Activated CD4-positive, alpha-beta T cell treated with anti-CD3 and anti-CD28 coated beads for 4 hours (primary cell): ENCODE measurements around the gene MYL10.

Experiments
- DNase-seq, 2 donors: peaks; one replicate each; pipeline ENCODE4 v3.0.0-alpha.2; 2020

Gene MYL10

DNA sequence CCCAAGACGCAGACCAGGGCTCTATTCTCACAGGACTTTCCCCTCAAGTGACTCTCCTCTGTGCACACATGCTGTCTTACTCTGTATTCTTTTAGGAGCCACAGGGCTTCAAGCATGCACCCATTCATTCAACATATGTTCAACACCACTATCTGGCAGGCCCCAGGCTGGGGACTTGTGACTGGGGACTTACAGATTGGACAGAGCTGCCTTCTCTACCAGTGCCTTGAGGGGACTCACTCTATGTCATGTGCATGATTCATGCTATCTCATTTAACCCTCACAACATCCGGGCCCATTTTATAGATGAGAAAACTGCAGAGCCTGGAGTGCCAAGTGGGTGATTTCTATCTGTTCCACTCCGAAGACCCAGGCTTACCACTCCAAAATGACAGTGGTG is 34.3 kb downstream of the MYL10 start:
- no peak for DNase-seq

DNA sequence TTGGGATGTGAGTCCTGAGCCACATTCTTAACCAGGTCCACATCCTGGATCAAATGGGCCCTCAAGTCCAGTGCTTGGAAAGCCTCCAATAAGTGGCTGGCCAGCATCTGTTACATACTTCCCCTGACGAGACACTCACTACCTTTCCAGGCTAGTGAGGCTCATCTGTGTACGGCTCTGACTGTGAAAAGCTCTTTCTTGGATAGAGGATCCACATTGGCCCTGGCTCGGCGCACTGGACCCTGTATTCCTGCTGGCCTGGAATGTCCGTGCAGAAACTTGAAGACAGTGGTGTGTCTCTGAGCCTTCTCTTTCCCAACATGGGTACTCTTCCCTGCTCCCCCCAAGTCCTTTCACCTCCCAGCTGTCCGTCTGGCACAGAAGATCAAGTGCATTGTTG is 35.5 kb downstream of the MYL10 start:
- no peak for DNase-seq

DNA sequence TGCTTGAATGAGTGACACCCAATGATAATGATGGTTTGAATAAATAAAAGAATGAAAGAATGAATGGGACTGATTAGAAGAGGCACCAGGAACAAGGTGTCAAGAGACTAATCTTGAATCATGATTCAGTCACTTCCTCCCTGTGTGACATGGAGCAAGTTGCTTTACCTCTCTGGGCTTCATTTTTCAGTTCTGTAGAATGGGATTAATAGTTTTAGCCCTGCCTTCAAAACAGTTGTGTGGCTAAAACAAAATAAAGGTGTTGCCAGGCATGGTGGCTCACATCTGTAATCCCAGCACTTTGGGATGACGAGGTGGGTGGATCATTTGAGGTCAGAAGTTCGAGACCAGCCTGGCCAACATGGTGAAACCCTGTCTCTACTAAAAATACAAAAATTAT is 37.6 kb downstream of the MYL10 start:
- DNase-seq, result no peak

DNA sequence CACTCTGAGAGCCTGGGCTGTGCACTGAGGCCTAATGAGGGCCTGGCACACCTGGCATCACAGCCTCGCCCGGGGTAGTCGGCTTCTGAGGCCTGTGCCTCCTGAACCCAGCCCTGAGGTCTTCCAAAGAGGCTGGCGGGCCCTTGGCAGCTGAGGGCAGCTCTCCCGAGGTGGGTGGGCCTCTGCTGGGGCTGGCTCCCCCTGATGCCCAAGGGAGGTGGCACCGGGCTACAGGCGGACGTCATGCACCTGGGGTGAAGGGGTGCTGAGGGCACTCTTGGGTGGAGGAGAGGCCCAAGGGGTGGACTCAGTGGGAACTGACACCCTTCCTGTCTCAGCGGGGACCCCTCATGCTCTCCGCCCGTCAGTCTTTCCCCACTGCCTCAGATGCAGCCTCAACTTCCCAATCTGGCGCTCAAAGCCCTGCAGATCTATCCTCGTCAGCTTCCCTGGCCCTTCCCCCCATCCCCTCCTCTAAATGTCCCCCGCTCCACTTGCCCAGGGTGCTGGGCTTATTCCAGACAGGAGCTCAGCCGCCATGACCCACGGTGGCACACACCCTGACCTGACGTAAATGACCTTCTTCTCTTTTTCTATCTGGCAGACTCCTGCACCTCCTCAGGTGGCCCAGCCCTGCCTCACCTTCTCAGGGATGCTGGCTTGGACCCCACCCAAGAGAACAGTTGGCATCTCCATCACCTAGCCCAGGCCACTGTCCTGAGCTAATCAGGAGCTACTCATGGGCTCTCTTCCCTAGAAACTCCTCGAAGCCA is 38.2 kb downstream of the MYL10 start:
- no peak for DNase-seq

DNA sequence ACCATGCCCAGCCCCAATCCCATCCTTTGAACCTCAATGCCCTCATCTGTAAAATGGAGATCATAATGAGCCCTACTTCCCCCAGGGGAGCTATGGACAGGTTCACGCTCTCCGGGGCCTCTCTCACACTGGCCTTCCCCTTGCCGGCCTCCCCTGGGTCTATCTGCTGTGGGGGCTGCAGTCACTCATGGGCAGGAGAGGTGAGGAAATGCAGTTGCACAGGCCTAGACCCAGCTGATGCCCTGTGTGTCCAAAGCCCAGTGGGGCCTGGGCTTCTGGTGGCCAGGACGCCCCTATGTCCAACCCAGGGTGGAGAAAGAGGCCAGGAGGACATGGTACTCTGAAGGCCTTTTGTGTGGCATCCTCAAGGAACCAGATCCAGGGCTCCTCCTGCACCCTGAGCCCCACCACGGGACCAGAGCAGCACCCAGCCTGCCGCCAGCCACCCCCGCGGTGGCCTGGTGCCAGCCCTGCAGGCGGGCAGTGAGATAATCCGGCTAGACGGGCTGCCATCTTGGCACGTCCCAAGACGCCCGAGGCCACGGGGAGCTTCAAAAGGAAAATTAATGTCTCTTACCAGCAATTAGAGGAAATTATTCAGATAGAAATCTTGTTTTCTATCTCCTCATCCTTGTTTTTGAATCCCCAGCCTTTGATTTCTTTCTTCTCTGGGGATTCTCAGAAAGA is 39.0 kb downstream of the MYL10 start:
- no peak for DNase-seq

DNA sequence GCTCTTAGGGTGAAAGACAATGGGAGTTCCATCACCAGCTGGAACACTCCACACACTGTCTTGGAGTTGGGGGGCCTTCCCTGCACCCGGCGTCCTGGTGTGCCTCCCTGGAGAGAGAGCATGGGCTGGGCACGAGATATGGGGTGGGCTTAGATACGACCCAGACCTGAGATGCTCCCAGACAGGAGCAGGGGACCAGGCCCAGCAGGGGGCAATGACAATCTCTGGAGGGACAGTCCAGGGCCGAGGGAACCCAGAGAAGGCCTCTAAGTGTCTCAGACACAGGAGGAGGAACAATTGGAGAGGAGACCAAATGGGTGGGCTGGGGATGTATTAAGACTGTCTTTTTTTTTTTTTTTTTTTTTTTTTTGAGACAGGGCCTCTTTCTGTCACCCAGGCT is 40.0 kb downstream of the MYL10 start:
- no peak for DNase-seq

DNA sequence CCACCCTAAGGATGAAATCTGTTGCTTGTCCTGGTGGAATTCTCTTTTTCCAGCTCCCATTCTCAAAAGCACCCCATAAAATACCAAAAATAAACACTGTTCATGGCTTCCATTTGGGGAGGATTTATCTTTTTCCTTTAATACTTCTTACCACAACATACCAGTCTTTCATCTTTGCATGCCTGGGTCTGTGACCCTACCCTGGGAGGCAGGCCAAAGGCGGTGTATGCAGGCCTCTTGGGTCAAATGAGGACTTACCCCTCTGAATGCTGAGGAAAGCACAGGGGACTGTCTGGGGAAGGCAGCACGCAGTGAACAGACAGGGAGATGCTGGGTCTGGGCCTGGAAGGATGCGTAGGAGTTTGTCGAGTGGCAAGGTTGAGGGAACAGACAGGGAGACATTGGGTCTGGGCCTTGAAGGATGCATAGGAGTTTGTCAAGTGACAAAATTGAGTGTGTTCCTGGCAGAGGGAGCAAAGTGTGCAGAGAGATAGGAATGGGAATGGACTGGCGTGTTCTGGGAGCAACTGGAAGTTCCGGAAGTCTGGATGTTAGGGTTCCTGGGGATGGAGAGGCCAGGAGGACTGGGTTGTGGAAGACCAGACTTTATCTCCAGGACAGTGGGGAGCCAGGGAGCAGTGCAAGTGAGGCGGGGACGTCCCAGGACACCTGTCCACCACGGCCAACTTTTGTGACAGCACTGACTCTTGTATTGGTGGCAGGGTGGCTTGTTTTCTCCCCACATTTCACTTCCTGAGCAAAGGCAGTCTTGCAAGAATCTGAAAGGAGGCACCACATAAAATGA is 40.8 kb downstream of the MYL10 start:
- DNase-seq, result no peak

DNA sequence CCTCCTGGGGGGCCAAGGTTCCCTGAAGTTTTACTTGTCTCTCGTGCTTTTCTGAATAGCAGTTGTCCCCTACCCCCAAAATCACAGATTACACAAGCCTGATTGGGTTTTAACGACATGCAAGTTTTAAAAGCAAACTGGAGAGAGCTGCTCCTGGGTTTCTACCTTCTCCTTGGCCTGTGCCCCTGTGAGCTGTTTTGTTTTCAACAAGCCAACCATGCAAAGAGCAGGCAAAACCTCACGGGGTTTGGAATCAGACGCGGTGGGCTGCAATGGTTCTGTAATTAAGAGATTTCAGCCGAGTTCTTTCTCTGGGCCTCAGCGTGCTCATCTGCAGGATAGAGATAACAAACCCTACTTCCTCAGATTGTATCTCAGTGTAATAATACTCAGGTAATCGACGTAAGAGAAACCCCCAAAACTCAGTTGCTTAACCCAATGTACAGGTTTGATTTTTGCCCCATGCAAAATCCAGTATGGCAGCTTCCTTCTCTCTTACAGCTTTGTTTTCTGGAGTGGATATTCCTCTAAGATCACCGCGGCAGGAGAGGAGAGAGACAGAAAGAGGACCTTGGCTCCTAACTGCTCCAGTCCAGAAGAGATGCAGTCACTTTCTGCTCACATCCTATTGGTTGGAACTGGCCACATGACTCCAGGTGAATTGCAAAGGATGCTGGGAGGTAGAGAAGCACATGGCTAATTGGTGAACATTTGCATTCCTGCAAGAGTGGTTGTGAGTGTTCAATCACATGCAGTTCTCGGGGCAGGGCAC is 42.0 kb downstream of the MYL10 start:
- DNase-seq, result no peak

DNA sequence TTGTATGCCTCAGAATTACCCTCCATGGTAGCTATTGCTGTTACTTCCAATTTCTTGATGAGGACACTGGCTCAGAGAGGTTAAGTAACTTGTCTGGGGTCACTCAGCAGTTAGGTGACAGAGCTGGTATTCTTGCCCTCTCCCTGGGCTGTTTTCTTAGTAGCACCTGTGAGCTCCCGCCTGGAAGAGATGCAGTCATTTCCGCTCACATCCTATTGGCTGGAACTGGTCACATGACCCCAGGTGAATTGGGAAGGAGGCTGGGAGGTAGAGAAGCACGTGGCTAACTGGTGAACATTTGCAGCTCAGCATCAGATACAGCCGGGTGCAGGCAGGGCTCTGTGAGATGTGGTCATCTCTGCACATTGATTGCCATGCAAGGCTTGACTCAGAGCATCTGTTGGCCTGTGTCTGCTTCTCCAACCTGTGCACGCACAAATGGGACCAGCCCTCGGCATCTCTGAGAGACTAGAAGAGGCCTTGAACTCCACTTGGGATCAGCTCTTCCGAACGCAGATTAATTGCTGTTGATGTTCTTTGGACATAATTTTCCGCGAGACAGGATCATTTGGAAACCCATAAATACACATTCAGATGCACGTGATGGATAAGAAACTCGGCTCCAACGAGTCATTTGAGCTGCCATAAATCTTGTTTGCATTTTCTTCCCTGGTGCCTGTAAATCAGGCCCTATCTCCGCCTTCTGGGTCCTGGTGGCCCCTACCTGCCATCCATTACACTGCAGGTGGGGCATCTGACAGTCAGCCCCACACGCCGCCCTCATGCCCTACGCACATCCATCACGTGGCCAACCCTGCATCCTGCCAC is 42.8 kb downstream of the MYL10 start:
- DNase-seq, result no peak

DNA sequence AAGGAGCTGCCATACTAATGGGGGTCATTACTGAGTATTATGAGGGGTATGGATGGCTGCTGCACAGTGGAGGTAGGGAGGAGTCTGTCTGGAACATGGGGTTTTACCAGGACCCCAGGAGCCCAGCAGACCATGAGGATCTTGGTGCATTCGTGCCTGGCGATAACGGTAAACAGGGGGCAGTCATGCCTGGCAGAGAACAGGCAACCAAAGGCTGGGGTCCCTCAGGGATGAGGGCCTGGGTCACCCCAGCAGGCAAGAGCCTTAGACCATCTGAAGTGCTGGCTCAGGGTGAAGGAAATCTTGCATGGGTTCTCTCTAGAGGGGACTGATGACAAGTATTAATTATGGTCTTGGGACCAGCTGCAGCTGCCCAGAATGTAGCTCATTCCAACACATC is 46.1 kb downstream of the MYL10 start:
- DNase-seq, result no peak

DNA sequence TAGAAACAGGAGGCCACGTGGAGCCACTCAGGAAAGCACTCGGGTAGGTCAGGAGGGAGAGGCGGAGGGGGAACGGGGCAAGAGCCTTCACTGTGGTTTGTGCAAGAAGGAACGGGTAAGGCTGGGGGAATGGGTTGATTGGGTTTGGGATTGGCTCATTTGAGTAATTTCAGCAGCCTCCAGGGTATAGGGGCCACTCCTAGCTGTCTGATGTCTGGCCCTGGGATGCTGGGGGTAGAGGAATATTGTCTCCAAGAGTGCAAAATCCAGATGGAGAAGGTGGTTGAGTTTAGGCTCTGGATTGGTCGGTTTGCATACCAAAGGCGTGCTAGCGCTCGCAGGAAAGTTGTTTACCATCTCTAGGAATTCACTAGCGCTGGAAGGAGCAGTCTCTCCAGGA is 47.2 kb downstream of the MYL10 start:
- DNase-seq, result no peak

DNA sequence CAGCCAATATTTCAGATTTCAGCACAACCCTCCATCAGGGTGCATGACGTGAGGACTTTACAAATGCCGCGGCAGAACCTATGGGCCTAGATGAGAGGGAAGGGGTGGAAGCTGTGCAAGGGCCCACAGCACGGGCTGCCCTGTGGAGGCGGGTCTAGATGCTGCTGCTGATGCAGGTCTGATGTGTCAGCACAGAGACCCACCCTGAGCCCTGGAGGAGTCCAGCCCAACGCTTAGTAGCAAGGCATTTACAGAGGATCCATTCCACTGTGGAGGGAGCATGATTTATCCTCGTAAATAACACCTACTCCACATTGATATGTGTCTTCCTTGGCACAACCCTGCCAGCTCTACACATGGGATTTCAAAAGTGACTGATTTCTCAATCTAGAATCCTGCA is 48.5 kb downstream of the MYL10 start:
- DNase-seq, result no peak

DNA sequence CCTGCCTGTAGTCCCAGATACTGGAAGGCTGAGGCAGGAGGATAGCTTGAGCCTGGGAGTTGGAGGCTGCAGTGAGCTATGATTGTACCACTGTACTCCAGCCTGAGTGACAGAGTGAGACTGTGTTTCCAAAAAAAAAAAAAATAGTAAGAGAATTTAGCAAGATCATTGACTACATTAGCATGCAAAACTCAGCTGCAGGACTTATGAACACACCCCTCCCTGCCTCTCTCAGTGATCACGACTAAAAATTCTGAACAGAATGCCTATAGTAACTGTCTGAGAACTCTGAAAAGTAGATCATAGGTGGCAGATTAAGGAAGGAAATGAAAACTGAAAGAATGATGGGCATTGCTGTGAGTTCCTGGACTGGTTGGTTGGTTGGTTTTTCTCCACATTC is 50.5 kb downstream of the MYL10 start:
- no peak for DNase-seq

DNA sequence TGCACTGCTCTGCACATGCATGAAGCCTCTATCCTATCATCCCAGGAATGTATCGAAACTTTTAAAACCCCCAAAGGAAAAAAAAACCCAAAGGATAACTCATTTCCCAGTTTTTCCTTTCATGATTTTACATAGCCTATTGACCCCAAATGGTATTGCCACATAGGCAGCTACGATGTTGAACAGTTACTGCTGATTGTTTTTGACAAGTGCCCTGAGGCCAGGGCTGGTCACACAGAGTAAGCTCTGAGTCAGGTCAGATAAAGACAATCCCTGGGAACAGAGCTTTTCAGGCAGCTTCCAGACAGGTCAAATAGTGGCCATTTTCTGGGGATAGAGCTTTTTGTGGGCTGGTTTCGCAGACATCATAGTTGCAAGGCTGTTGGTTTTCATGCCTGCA is 52.1 kb downstream of the MYL10 start:
- no peak for DNase-seq

DNA sequence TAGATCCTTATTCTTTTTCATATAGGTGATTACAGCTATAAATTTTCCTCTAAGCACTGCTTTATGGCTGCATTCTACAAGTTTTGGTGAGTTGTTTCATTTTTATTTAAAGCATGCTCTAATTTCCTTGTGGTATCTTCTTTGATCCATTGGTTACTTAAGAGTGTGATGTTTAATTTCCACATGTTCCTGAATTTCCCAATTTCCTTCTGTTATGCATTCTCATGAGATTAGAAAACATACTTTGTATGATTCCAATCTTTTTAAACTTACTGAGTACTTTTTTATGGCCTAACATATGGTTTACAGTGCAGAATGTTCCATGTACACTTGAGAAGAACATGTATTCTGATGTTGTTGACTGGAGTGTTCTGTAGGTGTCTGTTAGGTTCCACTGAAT is 53.4 kb downstream of the MYL10 start:
- DNase-seq, result no peak

DNA sequence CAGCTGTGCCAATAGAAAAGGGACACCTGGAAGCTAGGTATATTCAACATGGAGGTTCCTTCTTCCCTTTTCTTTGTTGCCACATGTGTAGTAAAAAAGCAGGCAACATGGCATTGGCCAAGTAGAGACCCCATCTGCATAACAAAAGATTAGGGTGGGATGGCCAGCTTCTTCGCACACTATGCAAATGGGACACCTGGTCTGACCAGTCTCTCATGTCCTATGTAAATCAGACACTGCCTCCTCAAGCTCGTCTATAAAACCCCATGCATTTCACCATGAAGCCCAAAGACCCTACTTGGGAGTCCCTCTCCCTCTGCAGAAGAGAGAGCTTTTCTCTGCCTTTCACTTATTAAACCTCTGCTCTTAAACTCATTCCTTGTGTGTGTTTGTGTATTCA is 53.9 kb downstream of the MYL10 start:
- DNase-seq, result no peak

DNA sequence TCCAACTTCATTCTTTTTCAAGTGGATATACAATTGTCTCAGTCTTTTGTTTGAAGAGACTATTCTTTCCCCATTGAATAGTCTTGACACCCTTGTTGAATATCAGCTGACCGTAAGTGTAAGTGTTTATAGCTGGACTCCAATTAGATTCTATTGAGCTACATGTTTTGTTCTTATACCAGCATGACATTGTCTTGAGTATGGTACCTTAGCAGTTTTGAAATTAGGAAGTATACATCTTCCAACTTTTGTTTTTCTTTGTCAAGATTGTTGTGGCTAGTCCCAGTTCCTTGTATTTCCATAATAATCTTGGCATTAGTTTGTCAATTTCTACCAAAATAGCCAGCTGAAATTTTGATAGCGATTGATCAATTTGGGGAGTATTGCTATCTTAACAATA is 56.9 kb downstream of the MYL10 start:
- DNase-seq, result no peak

DNA sequence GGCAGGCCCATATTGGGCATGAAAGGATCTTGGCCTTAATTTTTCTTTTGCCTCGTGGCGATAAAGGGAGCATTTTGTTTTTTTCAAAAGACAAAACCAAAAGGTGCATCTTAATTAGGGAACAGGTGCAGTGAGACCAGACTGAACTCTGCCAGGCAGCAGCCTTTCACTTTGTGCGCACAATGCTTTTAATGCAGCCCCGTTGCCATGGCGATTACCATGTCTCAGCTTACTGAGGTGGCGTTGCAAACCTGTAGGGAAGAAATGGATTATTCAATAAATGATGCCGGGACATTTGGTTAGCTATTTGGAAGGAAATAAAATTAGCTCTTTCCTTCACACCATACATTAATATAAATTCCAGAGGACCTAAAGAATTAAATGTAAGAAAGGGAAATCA is 61.9 kb downstream of the MYL10 start:
- no peak for DNase-seq

DNA sequence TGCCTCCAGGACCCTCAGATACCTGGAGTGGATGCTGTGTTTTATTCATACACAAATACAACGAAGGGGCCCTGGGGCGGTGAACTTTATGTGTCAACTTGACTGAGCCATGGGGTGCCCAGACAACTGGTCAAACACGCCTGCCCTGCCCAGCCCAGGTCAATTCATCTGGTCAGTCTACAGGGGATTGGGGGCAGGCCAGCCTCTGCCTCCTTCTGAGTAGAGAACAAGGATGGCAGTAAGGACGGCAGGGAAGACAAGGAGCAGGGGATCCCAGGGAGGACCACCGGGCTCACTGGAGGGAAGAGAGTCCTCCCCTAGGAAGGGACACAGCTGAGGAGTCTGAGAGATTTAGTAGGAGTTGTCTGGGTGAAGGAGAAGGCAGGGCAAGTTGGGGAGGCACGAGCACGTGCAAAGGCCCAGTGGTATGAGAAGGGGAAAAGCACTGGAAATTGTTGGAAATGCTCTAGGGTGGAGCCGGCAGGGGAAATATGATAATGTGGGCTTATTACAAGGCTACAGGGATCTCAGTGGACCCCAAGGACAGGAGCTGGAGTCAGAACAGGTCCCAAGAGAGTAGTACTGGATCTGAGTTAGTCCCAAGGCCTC is 63.4 kb downstream of the MYL10 start:
- no peak for DNase-seq

DNA sequence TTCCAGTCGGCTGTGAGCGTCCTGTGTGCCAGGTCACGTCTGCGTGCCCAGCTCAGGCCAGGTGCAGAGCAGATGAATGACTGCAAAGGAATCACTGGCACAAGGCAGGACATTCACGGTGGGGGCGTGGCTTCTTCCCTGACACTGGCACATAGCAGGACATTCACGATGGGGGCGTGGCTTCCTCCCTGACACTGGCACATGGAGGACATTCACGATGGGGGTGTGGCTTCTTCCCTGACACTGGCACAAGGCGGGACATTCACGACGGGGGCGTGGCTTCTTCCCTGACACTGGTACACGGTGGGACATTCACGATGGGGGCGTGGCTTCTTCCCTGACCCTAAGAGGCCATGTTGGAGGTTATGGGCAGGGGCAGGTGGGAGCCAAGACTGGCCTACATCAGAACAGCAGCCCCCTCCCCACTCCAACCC is 64.3 kb downstream of the MYL10 start:
- DNase-seq, result no peak

DNA sequence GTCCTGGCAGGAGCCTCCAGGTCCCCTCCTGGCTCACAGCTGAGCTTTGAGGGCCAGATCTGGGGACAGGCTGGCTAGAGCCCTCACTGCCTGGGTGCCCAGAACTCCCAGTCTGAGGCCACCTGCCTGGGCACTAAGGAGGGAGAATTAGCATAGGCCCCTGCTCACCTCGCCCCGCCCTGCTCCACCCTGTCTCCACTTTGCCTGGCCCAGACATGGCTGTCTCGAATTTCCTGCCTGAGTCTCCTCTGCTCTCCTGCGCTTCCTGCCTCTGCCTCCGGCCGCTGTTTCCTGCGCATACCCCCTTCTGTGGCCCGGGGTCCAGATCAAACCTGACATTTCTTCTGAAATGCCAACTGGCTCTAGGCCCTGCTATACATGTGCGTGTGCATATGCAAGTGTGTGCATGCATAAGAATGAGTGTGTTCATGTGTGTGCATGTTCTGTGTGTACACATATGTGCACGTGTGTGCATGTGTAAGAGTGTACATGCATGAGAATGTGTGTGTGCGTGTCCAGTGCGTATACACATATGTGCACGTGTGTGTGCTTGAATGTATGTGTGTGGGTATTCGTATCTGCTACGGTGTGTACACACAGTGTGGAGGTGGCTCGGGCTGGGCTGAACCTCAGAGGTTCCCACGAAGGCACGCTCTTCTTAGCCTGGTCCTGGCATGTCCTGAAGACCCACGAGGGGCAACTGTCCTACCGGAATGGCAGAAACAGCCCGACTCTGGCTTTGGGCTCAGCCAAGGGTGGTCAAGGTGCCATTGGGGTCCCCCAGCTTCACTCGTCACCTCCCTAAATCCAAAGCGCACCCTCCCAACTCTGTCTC is 64.9 kb downstream of the MYL10 start:
- DNase-seq, result no peak
